HepG2 (cell line): ENCODE results near the gene NCOA6. TPM values are rescaled to one million over a fixed set of nuclear protein-coding genes. Genes with fewer than 3 reads are reported as not detected.
A peak's percentile ranks its signal among the peaks of the same experiment; 100 is the strongest.

Source experiments
- CHD2 ChIP-seq: IDR thresholded peaks from 2 replicates; pipeline ENCODE4 v1.6.1; 2011; ENCODE audit warnings: low read depth, low read length, improper control_type of control experiment
- HNRNPL ChIP-seq: fragments of 200-400 bp; formaldehyde crosslinking; IDR thresholded peaks from 2 replicates; pipeline ENCODE4 v1.6.1; 2017; ENCODE audit warnings: mild to moderate bottlenecking, low read depth, low read length
- JUND ChIP-seq: sonication (generic); formaldehyde crosslinking; IDR thresholded peaks from 2 replicates; pipeline ENCODE4 v1.8.0; 2022; ENCODE audit warnings: mild to moderate bottlenecking, missing genetic modification reagents
- KLF12 ChIP-seq: sonication (generic); formaldehyde crosslinking; IDR thresholded peaks from 2 replicates; pipeline ENCODE4 v1.4.0; 2020; ENCODE audit warnings: missing genetic modification reagents, borderline replicate concordance
- MATR3 ChIP-seq: sonication (generic); formaldehyde crosslinking; IDR thresholded peaks from 2 replicates; pipeline ENCODE4 v1.4.0; 2020; ENCODE audit warnings: missing genetic modification reagents
- PPARG ChIP-seq: conservative IDR thresholded peaks from 2 replicates; pipeline ENCODE4 v1.6.1; 2016; ENCODE audit warnings: missing biosample characterization, missing genetic modification reagents
- TAF15 ChIP-seq: fragments of 200-400 bp; formaldehyde crosslinking; IDR thresholded peaks from one replicate; pipeline ENCODE4 v1.6.1; 2018; ENCODE audit warnings: mild to moderate bottlenecking, low read depth, low read length; ENCODE audit not compliant: poor library complexity, severe bottlenecking
- TEAD2 ChIP-seq: sonication (generic); formaldehyde crosslinking; IDR thresholded peaks from 2 replicates; pipeline ENCODE4 v1.9.0; 2021; ENCODE audit warnings: missing genetic modification reagents
- ZHX2 ChIP-seq, 2 experiments: sonication (generic) in 1 of 2; formaldehyde crosslinking in 1 of 2; IDR thresholded peaks; 2 replicates each; pipeline versions ENCODE4 v1.6.1 to v1.9.0; 2014 to 2022; ENCODE audit warnings: antibody characterized with exemption in 1 of 2, borderline replicate concordance in 1 of 2, inconsistent platforms in 1 of 2, low read depth in 1 of 2, missing genetic modification reagents in 1 of 2
- ZNF484 ChIP-seq: sonication (generic); formaldehyde crosslinking; IDR thresholded peaks from 2 replicates; pipeline ENCODE4 v1.5.1; 2020; ENCODE audit warnings: mild to moderate bottlenecking, low read depth, missing genetic modification reagents, borderline replicate concordance
- ZNF567 ChIP-seq: sonication (generic); formaldehyde crosslinking; IDR thresholded peaks from 2 replicates; pipeline ENCODE4 v1.8.1; 2023; ENCODE audit warnings: mild to moderate bottlenecking, missing genetic modification reagents, borderline replicate concordance
- ZNF674 ChIP-seq: sonication (generic); formaldehyde crosslinking; IDR thresholded peaks from 2 replicates; pipeline ENCODE4 v1.5.0; 2020; ENCODE audit warnings: low read depth, mild to moderate bottlenecking, missing genetic modification reagents
- polyA plus RNA-seq, 8 experiments: library from polyadenylated mRNA; depleted of rRNA in 3 of 8; stranded (reverse) in 7 of 8; unstranded in 1 of 8; fragments of >200 nt; fragmentation: Illumina TruSeq in 4 of 8; extraction: Trizol in 4 of 8; gene quantifications; 2 replicates each; pipeline versions ENCODE4 v1.2.1 to v1.2.3, GENCODE V29; 2011 to 2016; ENCODE audit warnings: low read depth in 4 of 8, missing spikeins in 1 of 8, mixed read lengths in 1 of 8; ENCODE audit not compliant: insufficient read depth in 1 of 8
- total RNA-seq, 5 experiments: library from RNA; depleted of rRNA; stranded (reverse); fragments of >200 nt; fragmentation: Illumina TruSeq; extraction: Trizol; gene quantifications; 2 replicates each; pipeline ENCODE4 v1.2.3, GENCODE V29; 2016; ENCODE audit warnings: low read depth in 1 of 5
- TF ChIP-seq, protein P1 (sequence below): sonication (generic); formaldehyde crosslinking; IDR thresholded peaks from 2 replicates; pipeline ENCODE4 v1.8.1; 2023; ENCODE audit warnings: missing genetic modification reagents, inconsistent platforms, borderline replicate concordance
- TF ChIP-seq, protein P2 (sequence below): IDR thresholded peaks from 2 replicates; pipeline ENCODE4 v1.6.1; 2016; ENCODE audit warnings: control low read depth
- TF ChIP-seq, protein P3 (sequence below): sonication (generic); formaldehyde crosslinking; IDR thresholded peaks from 2 replicates; pipeline ENCODE4 v1.5.1; 2020; ENCODE audit warnings: missing genetic modification reagents, mild to moderate bottlenecking, borderline replicate concordance

The NCOA6 gene
- total and polyA plus RNA-seq, 2 of the 13 experiments (the other 11 are each of a cell fraction or from before 2014, with no cell fraction given): 11.2 to 29.3 TPM

DNA sequence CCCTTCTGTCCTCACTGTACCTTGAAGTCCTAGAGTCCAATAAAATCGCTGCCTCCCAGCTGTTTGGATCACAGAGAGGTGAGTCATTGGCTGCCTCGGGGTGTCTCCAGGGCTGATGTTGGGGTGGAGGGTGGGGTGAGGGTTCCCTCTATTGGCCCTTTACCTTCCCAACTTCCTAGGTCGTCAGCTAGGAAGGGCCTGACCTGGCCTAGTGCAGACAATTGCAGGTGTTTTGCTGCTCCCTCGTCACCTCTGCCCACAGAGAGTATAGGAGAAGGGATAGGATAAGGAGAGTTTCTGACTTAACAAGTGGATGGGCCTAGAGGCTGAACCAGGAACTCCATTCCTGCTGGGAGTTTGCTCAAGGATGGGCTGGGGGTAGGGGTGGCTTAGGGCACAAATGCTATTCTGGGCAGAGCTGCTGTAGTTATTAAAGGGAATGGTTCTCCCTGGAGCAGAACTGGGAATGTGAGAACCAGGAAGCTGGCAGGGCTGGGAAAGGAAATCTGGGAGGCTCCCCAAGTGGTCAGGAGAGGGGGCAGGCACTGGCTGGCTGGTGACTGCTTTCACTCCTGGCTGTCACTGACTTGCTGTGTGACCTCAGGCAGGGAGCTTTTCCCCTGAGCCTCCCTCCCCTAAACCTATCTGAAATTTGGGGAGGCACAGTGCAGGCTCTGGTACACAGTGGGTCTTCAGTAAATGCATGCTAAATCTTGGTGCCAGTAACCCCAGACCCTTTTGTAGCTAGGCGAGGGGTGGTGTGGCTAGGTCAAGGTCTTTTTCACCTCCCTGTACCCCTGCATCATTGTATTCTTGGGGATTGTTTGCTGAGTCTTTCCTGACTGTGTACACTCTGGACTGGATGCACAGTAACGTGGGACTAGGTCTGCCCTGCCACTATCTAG, 119.8 kb downstream of the NCOA6 start (continued):
- TF ChIP-seq ZHX2 (IDR thresholded peaks at IDR 0.05; ENCODE audit: low read depth) (0 out of 2 replicates have a peak, but pooled peaks have one; percentile 32), ZHX2 (CRISPR knock-in tag; IDR thresholded peaks at IDR 0.05; ENCODE audit: borderline replicate concordance) (no peak), TAF15 (no peak), HNRNPL (no peak), JUND (CRISPR knock-in tag) (peak; percentile 15; the same call in 1 of the 2 replicates), PPARG (CRISPR knock-in tag) (no peak), ZNF674 (CRISPR knock-in tag) (no peak), MATR3 (CRISPR knock-in tag) (no peak), CHD2 (no peak), TEAD2 (CRISPR knock-in tag) (no peak), ZNF484 (CRISPR knock-in tag) (no peak), KLF12 (CRISPR knock-in tag) (no peak), ZNF567 (CRISPR knock-in tag) (0 out of 2 replicates have a peak, but pooled peaks have one; percentile 9)
- TF ChIP-seq, protein P1, sequence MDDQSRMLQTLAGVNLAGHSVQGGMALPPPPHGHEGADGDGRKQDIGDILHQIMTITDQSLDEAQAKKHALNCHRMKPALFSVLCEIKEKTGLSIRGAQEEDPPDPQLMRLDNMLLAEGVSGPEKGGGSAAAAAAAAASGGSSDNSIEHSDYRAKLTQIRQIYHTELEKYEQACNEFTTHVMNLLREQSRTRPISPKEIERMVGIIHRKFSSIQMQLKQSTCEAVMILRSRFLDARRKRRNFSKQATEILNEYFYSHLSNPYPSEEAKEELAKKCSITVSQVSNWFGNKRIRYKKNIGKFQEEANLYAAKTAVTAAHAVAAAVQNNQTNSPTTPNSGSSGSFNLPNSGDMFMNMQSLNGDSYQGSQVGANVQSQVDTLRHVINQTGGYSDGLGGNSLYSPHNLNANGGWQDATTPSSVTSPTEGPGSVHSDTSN (CRISPR knock-in tag): no peak
- TF ChIP-seq, protein P2, sequence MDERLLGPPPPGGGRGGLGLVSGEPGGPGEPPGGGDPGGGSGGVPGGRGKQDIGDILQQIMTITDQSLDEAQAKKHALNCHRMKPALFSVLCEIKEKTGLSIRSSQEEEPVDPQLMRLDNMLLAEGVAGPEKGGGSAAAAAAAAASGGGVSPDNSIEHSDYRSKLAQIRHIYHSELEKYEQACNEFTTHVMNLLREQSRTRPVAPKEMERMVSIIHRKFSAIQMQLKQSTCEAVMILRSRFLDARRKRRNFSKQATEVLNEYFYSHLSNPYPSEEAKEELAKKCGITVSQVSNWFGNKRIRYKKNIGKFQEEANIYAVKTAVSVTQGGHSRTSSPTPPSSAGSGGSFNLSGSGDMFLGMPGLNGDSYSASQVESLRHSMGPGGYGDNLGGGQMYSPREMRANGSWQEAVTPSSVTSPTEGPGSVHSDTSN (CRISPR knock-in tag): no peak
- TF ChIP-seq, protein P3, sequence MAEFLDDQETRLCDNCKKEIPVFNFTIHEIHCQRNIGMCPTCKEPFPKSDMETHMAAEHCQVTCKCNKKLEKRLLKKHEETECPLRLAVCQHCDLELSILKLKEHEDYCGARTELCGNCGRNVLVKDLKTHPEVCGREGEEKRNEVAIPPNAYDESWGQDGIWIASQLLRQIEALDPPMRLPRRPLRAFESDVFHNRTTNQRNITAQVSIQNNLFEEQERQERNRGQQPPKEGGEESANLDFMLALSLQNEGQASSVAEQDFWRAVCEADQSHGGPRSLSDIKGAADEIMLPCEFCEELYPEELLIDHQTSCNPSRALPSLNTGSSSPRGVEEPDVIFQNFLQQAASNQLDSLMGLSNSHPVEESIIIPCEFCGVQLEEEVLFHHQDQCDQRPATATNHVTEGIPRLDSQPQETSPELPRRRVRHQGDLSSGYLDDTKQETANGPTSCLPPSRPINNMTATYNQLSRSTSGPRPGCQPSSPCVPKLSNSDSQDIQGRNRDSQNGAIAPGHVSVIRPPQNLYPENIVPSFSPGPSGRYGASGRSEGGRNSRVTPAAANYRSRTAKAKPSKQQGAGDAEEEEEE: 0 out of 2 replicates have a peak, but pooled peaks have one; percentile 86
